SK-N-SH (cell line): ENCODE measurements around the gene POLR3G.

Experiments
- EP300 ChIP-seq, 2 experiments: IDR thresholded peaks; 2 replicates each; pipeline versions ENCODE4 v1.4.0 to v1.6.1; 2012; ENCODE audit warnings: borderline replicate concordance in 1 of 2, low read depth in 1 of 2, low read length in 1 of 2
- TEAD4 ChIP-seq: IDR thresholded peaks from 2 replicates; pipeline ENCODE4 v1.4.0; 2012; ENCODE audit warnings: mild to moderate bottlenecking, borderline replicate concordance; ENCODE audit not compliant: insufficient read depth
- USF1 ChIP-seq: IDR thresholded peaks from 2 replicates; pipeline ENCODE4 v1.4.0; 2012; ENCODE audit warnings: low read depth, borderline replicate concordance
- TF ChIP-seq, protein P1 (sequence below): fragments of 200-600 bp; sonication (generic); IDR thresholded peaks from 2 replicates; pipeline ENCODE4 v1.6.1; 2017; ENCODE audit warnings: antibody characterized with exemption, mild to moderate bottlenecking, moderate library complexity
- TF ChIP-seq, protein P2 (sequence below): IDR thresholded peaks from 2 replicates; pipeline ENCODE4 v1.4.0; 2012; ENCODE audit warnings: low read depth

DNA sequence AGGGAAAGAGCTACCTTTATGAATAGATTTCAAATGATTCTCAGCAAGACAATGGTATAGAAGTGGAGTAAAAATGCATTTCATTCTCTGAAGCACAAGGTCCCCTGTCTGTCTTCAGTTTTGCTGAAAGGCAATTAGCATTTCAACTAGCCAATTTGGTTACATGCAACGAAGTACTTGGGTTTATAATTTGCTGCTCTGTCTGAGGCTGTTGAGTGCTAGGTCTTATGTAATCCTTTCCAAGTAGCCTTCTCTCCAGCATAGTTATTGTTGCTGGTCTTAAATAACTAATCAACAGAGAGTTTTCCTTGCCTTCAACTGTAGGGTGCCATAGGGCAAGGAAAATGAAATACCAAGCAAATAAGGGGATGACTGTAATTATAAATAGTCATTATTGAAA is 88.4 kb downstream of the POLR3G start:
- TF ChIP-seq, protein P1, sequence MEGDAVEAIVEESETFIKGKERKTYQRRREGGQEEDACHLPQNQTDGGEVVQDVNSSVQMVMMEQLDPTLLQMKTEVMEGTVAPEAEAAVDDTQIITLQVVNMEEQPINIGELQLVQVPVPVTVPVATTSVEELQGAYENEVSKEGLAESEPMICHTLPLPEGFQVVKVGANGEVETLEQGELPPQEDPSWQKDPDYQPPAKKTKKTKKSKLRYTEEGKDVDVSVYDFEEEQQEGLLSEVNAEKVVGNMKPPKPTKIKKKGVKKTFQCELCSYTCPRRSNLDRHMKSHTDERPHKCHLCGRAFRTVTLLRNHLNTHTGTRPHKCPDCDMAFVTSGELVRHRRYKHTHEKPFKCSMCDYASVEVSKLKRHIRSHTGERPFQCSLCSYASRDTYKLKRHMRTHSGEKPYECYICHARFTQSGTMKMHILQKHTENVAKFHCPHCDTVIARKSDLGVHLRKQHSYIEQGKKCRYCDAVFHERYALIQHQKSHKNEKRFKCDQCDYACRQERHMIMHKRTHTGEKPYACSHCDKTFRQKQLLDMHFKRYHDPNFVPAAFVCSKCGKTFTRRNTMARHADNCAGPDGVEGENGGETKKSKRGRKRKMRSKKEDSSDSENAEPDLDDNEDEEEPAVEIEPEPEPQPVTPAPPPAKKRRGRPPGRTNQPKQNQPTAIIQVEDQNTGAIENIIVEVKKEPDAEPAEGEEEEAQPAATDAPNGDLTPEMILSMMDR: no peak
- TF ChIP-seq TEAD4 (no peak), USF1 (no peak), EP300 (IDR thresholded peaks at IDR 0.05; ENCODE audit: borderline replicate concordance in 1 of 2, low read depth in 1 of 2, low read length in 1 of 2) (no peak)
- TF ChIP-seq, protein P2, sequence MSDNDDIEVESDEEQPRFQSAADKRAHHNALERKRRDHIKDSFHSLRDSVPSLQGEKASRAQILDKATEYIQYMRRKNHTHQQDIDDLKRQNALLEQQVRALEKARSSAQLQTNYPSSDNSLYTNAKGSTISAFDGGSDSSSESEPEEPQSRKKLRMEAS: no peak
